HG02943 (cell line): ENCODE results near the gene TMEM87B.
"Not testable (repeated sequence)": the region's sequence is repeated elsewhere in the genome, so short reads cannot be mapped to it uniquely, and the experiment has no call there.

Source experiments
- ATAC-seq: cut with Tn5 transposase; IDR thresholded peaks from one replicate; pipeline ENCODE4 v1.9.1; 2021; ENCODE audit warnings: mild to moderate bottlenecking, low read depth, moderate library complexity; ENCODE audit not compliant: unreplicated experiment

TMEM87B gene

GRCh38 chr2:112113354-112113753 is 58.3 kb downstream of the TMEM87B start:
- not testable (repeated sequence) for ATAC-seq

GRCh38 chr2:112118148-112118547 is 63.1 kb downstream of the TMEM87B start:
- no peak for ATAC-seq

DNA sequence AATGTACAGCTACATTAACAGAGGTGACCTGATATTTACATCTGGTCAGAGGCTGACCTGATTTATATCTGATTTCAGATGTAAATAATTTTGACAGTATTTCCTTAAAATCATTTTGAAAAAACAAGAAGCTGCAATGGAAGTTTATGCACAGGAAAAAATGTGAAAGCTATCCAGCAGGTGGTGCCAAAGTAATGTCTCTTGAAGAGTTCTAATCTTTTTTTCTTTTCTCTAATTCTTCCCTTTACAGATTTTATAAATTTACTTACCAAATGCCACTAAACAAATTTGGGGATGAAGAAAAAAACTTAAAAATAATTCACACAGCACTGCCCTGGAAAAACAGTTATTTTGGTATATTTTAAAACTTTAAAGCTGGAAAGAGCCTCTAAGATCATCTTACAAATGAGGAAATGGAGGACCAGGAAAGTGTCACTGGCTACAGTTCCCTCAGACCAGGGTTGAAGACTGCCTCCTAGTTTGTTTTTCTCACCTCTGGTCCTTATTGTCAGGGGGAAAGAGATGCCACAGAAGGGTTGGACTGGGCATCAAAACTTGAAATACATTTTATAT is 66.7 kb downstream of the TMEM87B start:
- ATAC-seq = no peak

DNA sequence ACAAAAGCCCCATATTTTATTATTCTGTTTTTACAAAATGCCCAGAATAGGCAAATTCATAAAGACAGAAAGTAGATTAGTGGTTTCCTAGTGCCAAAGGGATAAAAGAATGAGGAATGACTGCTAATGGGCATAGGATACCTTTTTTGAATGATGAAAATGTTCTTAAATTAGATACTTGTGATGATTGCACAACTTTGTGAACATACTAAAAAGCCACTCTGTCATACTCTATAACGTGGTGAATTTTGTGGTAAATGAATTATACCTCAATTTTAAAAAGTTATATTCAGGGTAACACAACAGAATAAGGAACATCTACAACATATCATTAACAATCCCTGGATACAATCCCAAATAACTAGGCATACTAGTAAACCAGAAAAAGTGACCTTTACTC is 74.0 kb downstream of the TMEM87B start:
- no peak for ATAC-seq

GRCh38 chr2:112133344-112133743 is 78.3 kb downstream of the TMEM87B start:
- ATAC-seq = no peak

DNA sequence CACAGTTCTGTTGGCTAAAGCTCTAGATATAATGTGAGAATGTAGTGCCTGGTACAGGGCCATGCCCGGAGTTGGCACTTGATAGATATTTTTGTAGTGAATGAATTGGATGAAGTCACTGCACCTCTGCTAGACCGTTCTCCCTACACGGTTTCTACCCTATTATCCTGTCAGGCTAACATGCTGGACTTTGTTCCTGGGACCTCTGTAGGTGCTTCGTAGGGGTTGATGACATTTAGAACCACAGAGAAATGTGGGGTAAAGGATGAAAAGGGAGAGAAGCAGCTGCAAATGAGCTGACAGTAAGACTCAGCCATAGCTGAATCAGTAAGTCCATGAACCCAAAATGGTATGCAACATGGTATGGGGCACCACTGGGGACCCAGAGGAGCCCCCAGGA is 79.1 kb downstream of the TMEM87B start:
- no peak for ATAC-seq

- ATAC-seq = no peak
These were observed 81.0 kb downstream of the TMEM87B start for GRCh38 chr2:112136096-112136495.

- ATAC-seq = no peak
These were observed 82.6 kb downstream of the TMEM87B start for GRCh38 chr2:112137516-112138158.

DNA sequence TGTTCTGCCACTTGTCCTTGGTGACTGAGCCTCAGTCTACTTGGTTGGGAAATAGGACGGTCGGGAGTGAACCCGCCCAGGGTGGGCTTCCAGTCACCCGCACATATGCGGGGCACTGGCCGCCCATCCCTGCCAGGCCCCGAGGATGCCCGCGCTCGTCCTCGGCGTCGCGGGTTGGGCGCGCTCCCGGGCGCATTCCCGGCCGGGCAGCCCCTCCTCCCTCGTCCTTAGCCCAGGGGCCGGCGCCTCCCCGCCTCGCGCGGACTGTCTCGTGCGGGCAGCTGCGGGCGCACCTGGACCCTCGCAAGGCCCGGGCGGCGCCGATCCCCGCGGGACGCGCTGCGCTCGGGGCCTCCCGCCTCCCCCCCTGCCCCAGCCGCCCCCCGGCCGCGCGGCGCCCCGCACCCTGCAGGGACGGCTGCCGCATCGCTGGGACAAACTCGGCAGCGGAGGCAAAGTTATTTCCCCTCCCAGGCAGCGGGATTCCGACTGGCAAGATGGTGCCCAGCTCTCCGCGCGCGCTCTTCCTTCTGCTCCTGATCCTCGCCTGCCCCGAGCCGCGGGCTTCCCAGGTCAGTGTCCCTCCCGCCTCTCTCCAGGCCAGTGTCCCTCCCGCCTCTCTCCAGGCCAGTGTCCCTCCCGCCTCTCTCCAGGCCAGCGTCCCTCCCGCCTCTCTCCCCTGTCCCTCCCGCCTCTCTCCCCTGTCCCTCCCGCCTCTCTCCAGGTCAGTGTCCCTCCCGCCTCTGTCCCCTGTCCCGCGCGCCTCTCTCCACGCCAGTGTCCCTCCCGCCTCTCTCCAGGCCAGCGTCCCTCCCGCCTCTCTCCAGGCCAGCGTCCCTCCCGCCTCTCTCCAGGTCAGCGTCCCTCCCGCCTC is 83.3 kb downstream of the TMEM87B start, which contains the start of gene FBLN7:
TSS of gene FBLN7 (plus strand) at position 227 of the 874 bp plus-strand sequence. CDS start at position 498, 271 bp downstream.
- ATAC-seq = no peak

DNA sequence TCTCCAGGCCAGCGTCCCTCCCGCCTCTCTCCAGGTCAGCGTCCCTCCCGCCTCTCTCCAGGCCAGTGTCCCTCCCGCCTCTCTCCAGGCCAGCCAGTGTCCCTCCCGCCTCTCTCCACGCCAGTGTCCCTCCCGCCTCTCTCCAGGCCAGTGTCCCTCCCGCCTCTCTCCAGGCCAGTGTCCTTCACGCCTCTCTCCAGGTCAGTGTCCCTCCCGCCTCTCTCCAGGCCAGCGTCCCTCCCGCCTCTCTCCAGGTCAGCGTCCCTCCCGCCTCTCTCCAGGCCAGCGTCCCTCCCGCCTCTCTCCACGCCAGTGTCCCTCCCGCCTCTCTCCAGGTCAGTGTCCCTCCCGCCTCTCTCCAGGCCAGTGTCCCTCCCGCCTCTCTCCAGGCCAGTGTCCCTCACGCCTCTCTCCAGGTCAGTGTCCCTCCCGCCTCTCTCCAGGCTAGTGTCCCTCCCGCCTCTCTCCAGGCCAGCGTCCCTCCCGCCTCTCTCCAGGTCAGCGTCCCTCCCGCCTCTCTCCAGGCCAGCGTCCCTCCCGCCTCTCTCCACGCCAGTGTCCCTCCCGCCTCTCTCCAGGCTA is 84.1 kb downstream of the TMEM87B start:
- not testable (repeated sequence) for ATAC-seq

GRCh38 chr2:112139661-112140204 is 84.7 kb downstream of the TMEM87B start:
- ATAC-seq = not testable (repeated sequence)

- ATAC-seq = no peak
These were observed 85.2 kb downstream of the TMEM87B start for GRCh38 chr2:112140205-112140802.

GRCh38 chr2:112140899-112141625 is 86.0 kb downstream of the TMEM87B start:
- no peak for ATAC-seq

DNA sequence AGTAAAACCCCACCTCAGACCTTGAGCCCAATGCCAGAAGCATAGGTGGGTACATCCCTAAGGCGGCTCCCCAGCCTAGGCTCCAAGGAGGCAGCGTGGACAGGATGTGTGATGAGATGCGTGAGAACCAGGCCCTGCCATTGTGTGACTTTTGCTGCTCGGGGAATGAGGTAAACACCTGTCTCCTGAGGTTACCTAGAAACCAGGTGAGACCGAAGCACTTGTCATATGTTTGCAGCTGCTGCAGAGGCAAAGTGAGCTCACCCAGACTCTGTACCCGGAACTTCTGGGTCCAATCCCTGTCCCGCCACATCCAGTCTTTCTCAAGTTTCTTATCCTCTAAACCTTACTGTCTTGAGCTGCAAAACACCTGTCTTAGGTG is 86.5 kb downstream of the TMEM87B start:
- ATAC-seq = no peak

GRCh38 chr2:112142525-112143078 is 87.5 kb downstream of the TMEM87B start:
- no peak for ATAC-seq

DNA sequence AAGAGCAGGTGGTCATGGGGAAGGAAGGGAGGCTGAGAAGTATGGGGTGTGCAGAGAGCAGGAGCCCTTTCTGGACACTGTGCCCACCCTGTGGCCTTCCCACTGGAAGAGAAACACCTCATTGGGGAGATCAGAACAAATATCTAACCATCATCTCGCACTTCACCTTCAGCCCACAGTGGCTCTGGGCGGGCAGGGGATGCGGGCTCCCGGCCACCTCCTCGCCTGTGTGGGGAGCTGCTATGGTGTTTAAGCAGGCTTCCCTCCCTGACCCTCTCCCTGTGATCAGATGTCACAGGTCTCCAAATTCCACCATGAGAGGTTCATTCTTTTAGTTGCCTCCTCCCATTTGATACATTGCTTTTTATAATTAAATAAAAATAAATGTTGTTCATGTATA is 88.1 kb downstream of the TMEM87B start:
- no peak for ATAC-seq

DNA sequence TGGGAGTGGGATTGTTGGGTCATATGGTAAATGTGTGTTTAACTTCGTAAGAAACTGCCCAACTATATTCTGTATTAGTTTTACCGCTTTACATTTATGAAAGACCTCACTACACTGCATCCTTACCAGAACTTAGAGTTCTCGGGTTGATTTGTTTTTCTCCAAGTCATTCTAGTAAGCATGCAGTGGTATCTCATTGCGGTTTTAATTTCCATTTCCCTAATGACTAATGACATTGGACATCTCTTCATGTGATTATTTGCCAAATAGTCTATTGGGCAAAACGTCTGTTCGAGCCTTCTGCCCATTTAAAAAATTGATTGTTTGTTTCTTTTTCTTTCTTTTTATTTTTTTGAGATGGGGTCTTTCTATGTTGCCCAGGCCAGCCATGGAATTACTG is 89.9 kb downstream of the TMEM87B start:
- no peak for ATAC-seq

DNA sequence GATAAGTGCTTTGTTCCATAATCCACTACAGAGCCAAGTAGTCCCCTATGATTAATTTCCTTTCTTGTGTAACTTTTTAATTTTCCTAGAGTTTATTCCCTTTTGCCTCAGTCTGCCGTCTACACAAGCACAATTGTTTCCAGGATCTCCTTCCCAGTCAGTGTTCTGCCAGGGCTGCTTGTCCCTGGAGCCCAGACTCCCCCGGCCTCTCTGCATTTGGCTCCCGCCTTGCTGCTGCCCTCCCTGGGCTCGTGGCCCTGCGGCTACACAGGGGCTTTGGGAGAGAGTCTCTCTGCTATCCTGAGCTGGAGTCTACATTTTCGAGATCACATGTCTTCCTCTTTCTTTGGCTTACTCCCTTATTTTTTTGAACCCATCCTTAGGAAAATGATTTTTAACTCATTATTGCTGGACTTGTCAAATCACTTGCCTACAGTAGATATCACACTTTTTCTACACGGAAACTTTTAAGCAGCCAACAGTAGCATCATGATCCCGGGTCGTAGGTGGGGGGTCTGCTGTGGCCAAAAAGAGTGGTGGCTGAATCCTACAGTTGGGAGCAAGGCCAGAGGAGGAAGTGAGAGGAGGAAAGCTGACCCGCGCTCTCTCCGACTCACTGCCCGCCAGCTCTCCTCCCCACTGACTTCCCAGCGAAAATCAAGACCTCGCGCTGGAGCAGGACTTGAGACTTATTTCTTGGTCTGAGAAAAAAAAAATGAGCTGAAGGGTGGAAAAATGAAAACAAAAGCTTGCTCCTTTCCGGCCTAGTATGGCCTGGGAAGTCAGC is 92.5 kb downstream of the TMEM87B start:
- no peak for ATAC-seq

DNA sequence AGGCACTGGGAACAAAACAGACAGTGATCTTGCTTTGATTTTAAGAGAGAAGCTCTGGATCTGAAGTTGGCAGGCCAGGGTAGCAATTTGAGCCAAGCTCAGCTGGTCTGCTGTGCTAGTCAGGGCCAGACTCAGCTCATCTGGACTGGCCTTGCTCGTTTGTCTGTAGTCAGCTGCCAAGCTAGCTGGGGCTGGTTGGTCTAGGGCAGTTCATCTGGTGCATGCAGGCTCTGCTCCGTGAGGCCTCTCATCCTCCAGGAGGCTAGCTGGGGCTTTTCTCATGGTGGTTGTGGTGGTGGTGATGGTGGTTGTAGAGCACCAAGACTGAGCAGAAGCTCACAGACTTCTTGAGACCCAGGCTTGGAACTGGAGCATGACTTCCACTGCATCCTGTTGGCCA is 93.4 kb downstream of the TMEM87B start:
- ATAC-seq = no peak
